Activated naive CD8-positive, alpha-beta T cell treated with anti-CD3 and anti-CD28 coated beads, Interleukin-2, amount 50 U/mL, for 24 hours (primary cell): ENCODE data around the gene ADAMTS13.
"Not testable (repeated sequence)": the region's sequence is repeated elsewhere in the genome, so short reads cannot be mapped to it uniquely, and the experiment has no call there.

Experiments
- ATAC-seq: fragments of 150-1000 bp; cut with Tn5 transposase; one replicate; pipeline ENCODE4 v1.10.0; 2021
- DNase-seq: peaks from one replicate; pipeline ENCODE4 v3.0.0; 2021
- H3K27ac Mint-ChIP-seq: one replicate; pipeline ENCODE4 v1.8.0; 2021; ENCODE audit warnings: mild to moderate bottlenecking, mixed read lengths
- H3K27me3 Mint-ChIP-seq: one replicate; pipeline ENCODE4 v1.8.0; 2021; ENCODE audit warnings: mixed read lengths
- H3K36me3 Mint-ChIP-seq: one replicate; pipeline ENCODE4 v1.8.0; 2021; ENCODE audit warnings: low read depth, mixed read lengths
- H3K4me1 Mint-ChIP-seq: one replicate; pipeline ENCODE4 v1.8.0; 2021; ENCODE audit warnings: mixed read lengths
- H3K4me3 Mint-ChIP-seq: one replicate; pipeline ENCODE4 v1.8.0; 2021; ENCODE audit warnings: mild to moderate bottlenecking, moderate library complexity, mixed read lengths
- H3K9me3 Mint-ChIP-seq: one replicate; pipeline ENCODE4 v1.8.0; 2021; ENCODE audit warnings: mixed read lengths

The ADAMTS13 gene

GRCh38 chr9:133385452-133385851 lies 36.7 kb upstream of the ADAMTS13 start:
- H3K36me3 Mint-ChIP-seq = no peaks in the 10 kb centered on the region
- no peak overlapping the region for H3K27ac Mint-ChIP-seq
- H3K27me3 Mint-ChIP-seq = peaks cover 3% of the 10 kb centered on the region
- H3K9me3 Mint-ChIP-seq = no peaks in the 10 kb centered on the region
- DNase-seq (no peak), ATAC-seq (no peak)
- H3K4me3 Mint-ChIP-seq = no peak overlapping the region
- H3K4me1 Mint-ChIP-seq = no peaks in the 10 kb centered on the region

- DNase-seq = no peak
- H3K4me1 Mint-ChIP-seq = no peaks in the 10 kb centered on the region
- H3K9me3 Mint-ChIP-seq = no peaks in the 10 kb centered on the region
- peaks cover 3% of the 10 kb centered on the region for H3K27me3 Mint-ChIP-seq
- no peak for ATAC-seq
- no peak overlapping the region for H3K4me3 Mint-ChIP-seq
- H3K36me3 Mint-ChIP-seq = no peaks in the 10 kb centered on the region
- no peak overlapping the region for H3K27ac Mint-ChIP-seq
Observed at GRCh38 chr9:133386338-133386737, 35.8 kb upstream of the ADAMTS13 start.

- Mint-ChIP-seq H3K4me3 (no peak overlapping the region), H3K4me1 (no peaks in the 10 kb centered on the region), H3K9me3 (no peaks in the 10 kb centered on the region), H3K27me3 (peaks cover 3% of the 10 kb centered on the region), H3K36me3 (no peaks in the 10 kb centered on the region), H3K27ac (no peak overlapping the region)
- DNase-seq (no peak), ATAC-seq (no peak)
Observed at GRCh38 chr9:133387680-133388079, 34.5 kb upstream of the ADAMTS13 start.

GRCh38 chr9:133389025-133389557 lies 33.1 kb upstream of the ADAMTS13 start:
- H3K27ac Mint-ChIP-seq = no peak overlapping the region
- peaks cover 3% of the 10 kb centered on the region for H3K27me3 Mint-ChIP-seq
- H3K4me1 Mint-ChIP-seq = no peaks in the 10 kb centered on the region
- DNase-seq = no peak
- ATAC-seq = no peak
- H3K4me3 Mint-ChIP-seq = no peak overlapping the region
- H3K36me3 Mint-ChIP-seq = no peaks in the 10 kb centered on the region
- no peaks in the 10 kb centered on the region for H3K9me3 Mint-ChIP-seq

- H3K36me3 Mint-ChIP-seq = no peaks in the 10 kb centered on the region
- H3K4me3 Mint-ChIP-seq = no peak overlapping the region
- ATAC-seq = no peak
- no peak overlapping the region for H3K27ac Mint-ChIP-seq
- no peaks in the 10 kb centered on the region for H3K4me1 Mint-ChIP-seq
- no peak for DNase-seq
- H3K9me3 Mint-ChIP-seq = no peaks in the 10 kb centered on the region
- peaks cover 3% of the 10 kb centered on the region for H3K27me3 Mint-ChIP-seq
Observed at GRCh38 chr9:133389562-133389961, 32.6 kb upstream of the ADAMTS13 start.

GRCh38 chr9:133390713-133391112 lies 31.5 kb upstream of the ADAMTS13 start:
- DNase-seq (no peak), ATAC-seq (no peak)
- Mint-ChIP-seq H3K4me3 (no peak overlapping the region), H3K27me3 (peaks cover 3% of the 10 kb centered on the region), H3K36me3 (no peaks in the 10 kb centered on the region), H3K9me3 (no peaks in the 10 kb centered on the region), H3K4me1 (no peaks in the 10 kb centered on the region), H3K27ac (no peak overlapping the region)

GRCh38 chr9:133391449-133391848 lies 30.7 kb upstream of the ADAMTS13 start:
- not testable (repeated sequence) for H3K4me1 Mint-ChIP-seq, ATAC-seq, H3K9me3 Mint-ChIP-seq, DNase-seq, H3K36me3 Mint-ChIP-seq, H3K27me3 Mint-ChIP-seq, H3K27ac Mint-ChIP-seq, H3K4me3 Mint-ChIP-seq

GRCh38 chr9:133392308-133392707 lies 29.9 kb upstream of the ADAMTS13 start:
- not testable (repeated sequence) for DNase-seq, ATAC-seq, H3K4me1 Mint-ChIP-seq, H3K36me3 Mint-ChIP-seq, H3K27me3 Mint-ChIP-seq, H3K27ac Mint-ChIP-seq, H3K4me3 Mint-ChIP-seq, H3K9me3 Mint-ChIP-seq

GRCh38 chr9:133393399-133393798 lies 28.8 kb upstream of the ADAMTS13 start:
- Mint-ChIP-seq H3K36me3 (no peaks in the 10 kb centered on the region), H3K4me3 (no peak overlapping the region), H3K9me3 (no peaks in the 10 kb centered on the region), H3K27ac (no peak overlapping the region), H3K27me3 (peaks cover 3% of the 10 kb centered on the region), H3K4me1 (no peaks in the 10 kb centered on the region)
- DNase-seq (no peak), ATAC-seq (no peak)

GRCh38 chr9:133394687-133395271 lies 27.4 kb upstream of the ADAMTS13 start:
- no peaks in the 10 kb centered on the region for H3K4me1 Mint-ChIP-seq
- DNase-seq (no peak), ATAC-seq (no peak)
- H3K27me3 Mint-ChIP-seq = peaks cover 1% of the 10 kb centered on the region
- H3K36me3 Mint-ChIP-seq = no peaks in the 10 kb centered on the region
- H3K4me3 Mint-ChIP-seq = no peak overlapping the region
- no peaks in the 10 kb centered on the region for H3K9me3 Mint-ChIP-seq
- no peak overlapping the region for H3K27ac Mint-ChIP-seq

GRCh38 chr9:133396952-133397351 lies 25.2 kb upstream of the ADAMTS13 start:
- Mint-ChIP-seq H3K4me3 (no peak overlapping the region), H3K9me3 (no peaks in the 10 kb centered on the region), H3K4me1 (no peaks in the 10 kb centered on the region), H3K27me3 (no peaks in the 10 kb centered on the region), H3K27ac (no peak overlapping the region), H3K36me3 (no peaks in the 10 kb centered on the region)
- DNase-seq (no peak), ATAC-seq (peak; percentile 20)

GRCh38 chr9:133397370-133397769 lies 24.8 kb upstream of the ADAMTS13 start:
- H3K27ac Mint-ChIP-seq = no peak overlapping the region
- ATAC-seq = no peak

GRCh38 chr9:133397895-133398294 lies 24.3 kb upstream of the ADAMTS13 start:
- H3K4me3 Mint-ChIP-seq = no peak overlapping the region
- H3K27ac Mint-ChIP-seq = no peak overlapping the region
- ATAC-seq (no peak), DNase-seq (no peak)
- no peaks in the 10 kb centered on the region for H3K9me3 Mint-ChIP-seq
- no peaks in the 10 kb centered on the region for H3K36me3 Mint-ChIP-seq
- no peaks in the 10 kb centered on the region for H3K27me3 Mint-ChIP-seq
- no peaks in the 10 kb centered on the region for H3K4me1 Mint-ChIP-seq

More at GRCh38 chr9:133397370-133397769, 24.8 kb upstream of the ADAMTS13 start:
- DNase-seq = no peak
- H3K9me3 Mint-ChIP-seq = no peaks in the 10 kb centered on the region
- no peaks in the 10 kb centered on the region for H3K27me3 Mint-ChIP-seq
- H3K4me3 Mint-ChIP-seq = no peak overlapping the region
- no peaks in the 10 kb centered on the region for H3K4me1 Mint-ChIP-seq
- no peaks in the 10 kb centered on the region for H3K36me3 Mint-ChIP-seq

- Mint-ChIP-seq H3K36me3 (peaks cover 4% of the 10 kb centered on the region), H3K4me1 (no peaks in the 10 kb centered on the region), H3K4me3 (no peak overlapping the region), H3K27ac (no peak overlapping the region), H3K27me3 (no peaks in the 10 kb centered on the region), H3K9me3 (no peaks in the 10 kb centered on the region)
- no peak for DNase-seq
- no peak for ATAC-seq
Observed at GRCh38 chr9:133400292-133400691, 21.9 kb upstream of the ADAMTS13 start.

GRCh38 chr9:133401588-133401987 lies 20.6 kb upstream of the ADAMTS13 start:
- Mint-ChIP-seq H3K27ac (no peak overlapping the region), H3K4me3 (no peak overlapping the region), H3K27me3 (no peaks in the 10 kb centered on the region), H3K9me3 (no peaks in the 10 kb centered on the region), H3K4me1 (no peaks in the 10 kb centered on the region), H3K36me3 (peaks cover 16% of the 10 kb centered on the region)
- no peak for DNase-seq
- no peak for ATAC-seq

- DNase-seq = no peak
- Mint-ChIP-seq H3K27me3 (no peaks in the 10 kb centered on the region), H3K27ac (no peak overlapping the region), H3K9me3 (no peaks in the 10 kb centered on the region), H3K36me3 (peaks cover 25% of the 10 kb centered on the region), H3K4me3 (no peak overlapping the region), H3K4me1 (peaks cover 7% of the 10 kb centered on the region)
- no peak for ATAC-seq
Observed at GRCh38 chr9:133402689-133403088, 19.5 kb upstream of the ADAMTS13 start.
